Esophagus muscularis mucosa (tissue), 3 donors: Measurements from ENCODE around the gene DEDD2.

Experiments
- CTCF ChIP-seq, 3 experiments: fragments of 200-600 bp in 2 of 3; fragments of 450-650 bp in 1 of 3; sonication (generic) in 2 of 3; IDR thresholded peaks; one replicate each; pipeline ENCODE4 v1.5.1; 2017 to 2019; ENCODE audit warnings: antibody characterized with exemption in 3 of 3, mild to moderate bottlenecking in 2 of 3, moderate library complexity in 1 of 3
- POLR2A ChIP-seq: fragments of 450-650 bp; IDR thresholded peaks from one replicate; pipeline ENCODE4 v1.6.1; 2017; ENCODE audit warnings: antibody characterized with exemption, moderate library complexity, mild to moderate bottlenecking, low read depth

- TF ChIP-seq CTCF (IDR thresholded peaks at IDR 0.05) (no peak), POLR2A (no peak)
Measured at GRCh38 chr19:42191855-42192254, 25.6 kb downstream of the DEDD2 start.
